Bronchial epithelial cell (primary cell): Measurements from ENCODE around the gene SETD1B. TPM values are rescaled to one million over a fixed set of nuclear protein-coding genes. Genes with fewer than 3 reads are reported as not detected.

Experiments
- DNase-seq: peaks from one replicate; pipeline ENCODE4 v3.0.0-alpha.2; 2010; ENCODE audit warnings: low read depth
- FAIRE-seq: peaks from 2 replicates; lab custom pipeline; 2011; peaks lifted over from hg19 to GRCh38; lab: Jason Lieb, UNC
- H3K27me3 ChIP-seq: 2 replicates; pipeline ENCODE4 v1.5.1; 2011; ENCODE audit warnings: low read length; ENCODE audit not compliant: control insufficient read depth, insufficient read depth
- H3K36me3 ChIP-seq: 2 replicates; pipeline ENCODE4 v1.5.1; 2011; ENCODE audit warnings: low read length; ENCODE audit not compliant: control insufficient read depth, insufficient read depth
- H3K4me3 ChIP-seq: 2 replicates; pipeline ENCODE4 v1.5.1; 2011; ENCODE audit warnings: mild to moderate bottlenecking, low read depth, low read length, control low read depth
- total RNA-seq: library from RNA; depleted of rRNA; stranded (reverse); fragments of >200 nt; gene quantifications from 2 replicates; pipeline ENCODE4 v1.2.1, GENCODE V29; 2014
- TF ChIP-seq, protein P1 (sequence below): IDR thresholded peaks from 2 replicates; pipeline ENCODE4 v1.5.1; 2011; ENCODE audit warnings: mild to moderate bottlenecking, moderate library complexity, low read length, control low read depth, inconsistent platforms; ENCODE audit not compliant: insufficient read depth, severe bottlenecking

SETD1B gene
- total RNA-seq, 1 donor from 2014 or later, result 1.8 TPM

DNA sequence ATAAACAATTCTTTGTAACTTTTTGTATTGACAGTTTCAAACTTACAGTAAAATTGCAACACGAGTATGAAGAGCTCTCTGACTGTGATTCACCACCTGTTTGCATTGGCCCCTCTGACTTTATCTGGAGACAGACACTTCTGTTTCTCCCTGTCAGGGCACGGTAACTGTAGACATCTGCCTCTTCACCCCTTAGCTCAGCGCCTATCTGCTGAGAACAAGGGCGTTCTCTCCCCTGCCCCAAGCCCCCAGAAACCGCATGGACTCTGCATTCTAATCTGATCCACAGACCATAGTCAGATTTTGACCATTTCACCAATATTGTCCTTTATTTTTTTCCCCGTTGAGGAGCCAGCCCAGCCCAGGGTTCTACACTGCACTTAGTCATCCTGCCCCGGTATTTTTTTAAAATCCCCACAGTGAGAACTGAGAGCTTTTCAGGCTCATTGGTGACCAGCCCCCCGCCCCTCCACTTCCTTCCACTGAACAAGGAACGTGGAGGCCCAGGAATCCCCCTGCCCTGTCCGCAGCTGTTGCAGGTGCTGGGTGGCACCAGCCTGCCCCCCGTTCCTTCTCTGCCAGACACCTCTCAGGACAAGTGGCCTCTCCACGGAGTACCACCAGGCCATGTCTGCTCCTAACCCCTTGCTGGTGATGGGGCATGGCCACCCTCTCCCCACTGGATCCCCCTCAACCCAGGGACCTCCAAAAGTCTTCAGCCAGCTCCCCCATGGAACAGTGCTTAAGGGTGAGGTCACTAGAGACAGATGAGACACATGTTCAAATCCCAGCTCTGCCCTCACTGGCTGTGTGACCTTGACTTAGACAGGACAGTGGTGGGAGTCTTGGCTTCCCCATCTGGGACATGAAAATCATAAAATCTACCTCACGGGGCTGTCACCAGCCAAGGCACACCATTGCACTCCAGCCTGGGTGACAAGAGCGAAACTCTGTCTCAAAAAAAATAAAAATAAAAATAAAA, 21.5 kb upstream of the SETD1B start:
- DNase-seq, result peak; percentile 73
- peaks cover 4% of the 10 kb centered on the region for H3K36me3 ChIP-seq

DNA sequence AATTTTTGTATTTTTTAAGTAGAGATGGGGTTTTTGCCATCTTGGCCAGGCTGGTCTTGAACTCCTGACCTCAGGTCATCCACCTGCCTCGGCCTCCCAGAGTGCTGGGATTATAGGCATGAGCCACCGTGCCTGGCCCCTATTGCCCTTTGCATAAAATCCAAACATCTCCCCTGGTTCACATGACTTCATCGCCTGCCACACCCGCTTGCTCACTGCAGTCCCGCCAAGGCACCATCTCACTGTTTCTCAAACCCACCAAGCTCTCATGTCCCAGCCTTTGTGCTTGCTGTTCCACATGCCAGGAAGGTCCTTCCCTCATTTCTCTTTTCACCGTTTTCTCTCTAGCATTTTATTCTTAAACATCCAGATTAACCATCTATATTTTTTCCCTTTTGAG, 20.0 kb upstream of the SETD1B start:
- H3K36me3 ChIP-seq, result peaks cover 4% of the 10 kb centered on the region
- FAIRE-seq (no peak), DNase-seq (peak; percentile 71)
- TF ChIP-seq, protein P1, sequence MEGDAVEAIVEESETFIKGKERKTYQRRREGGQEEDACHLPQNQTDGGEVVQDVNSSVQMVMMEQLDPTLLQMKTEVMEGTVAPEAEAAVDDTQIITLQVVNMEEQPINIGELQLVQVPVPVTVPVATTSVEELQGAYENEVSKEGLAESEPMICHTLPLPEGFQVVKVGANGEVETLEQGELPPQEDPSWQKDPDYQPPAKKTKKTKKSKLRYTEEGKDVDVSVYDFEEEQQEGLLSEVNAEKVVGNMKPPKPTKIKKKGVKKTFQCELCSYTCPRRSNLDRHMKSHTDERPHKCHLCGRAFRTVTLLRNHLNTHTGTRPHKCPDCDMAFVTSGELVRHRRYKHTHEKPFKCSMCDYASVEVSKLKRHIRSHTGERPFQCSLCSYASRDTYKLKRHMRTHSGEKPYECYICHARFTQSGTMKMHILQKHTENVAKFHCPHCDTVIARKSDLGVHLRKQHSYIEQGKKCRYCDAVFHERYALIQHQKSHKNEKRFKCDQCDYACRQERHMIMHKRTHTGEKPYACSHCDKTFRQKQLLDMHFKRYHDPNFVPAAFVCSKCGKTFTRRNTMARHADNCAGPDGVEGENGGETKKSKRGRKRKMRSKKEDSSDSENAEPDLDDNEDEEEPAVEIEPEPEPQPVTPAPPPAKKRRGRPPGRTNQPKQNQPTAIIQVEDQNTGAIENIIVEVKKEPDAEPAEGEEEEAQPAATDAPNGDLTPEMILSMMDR, result no peak
- no peaks in the 10 kb centered on the region for H3K27me3 ChIP-seq
- no peak overlapping the region for H3K4me3 ChIP-seq

More for the DNA sequence above, 21.5 kb upstream of the SETD1B start:
- no peak for FAIRE-seq
- Histone ChIP-seq H3K4me3 (no peak overlapping the region), H3K27me3 (no peaks in the 10 kb centered on the region)
- TF ChIP-seq, protein P1, result no peak

DNA sequence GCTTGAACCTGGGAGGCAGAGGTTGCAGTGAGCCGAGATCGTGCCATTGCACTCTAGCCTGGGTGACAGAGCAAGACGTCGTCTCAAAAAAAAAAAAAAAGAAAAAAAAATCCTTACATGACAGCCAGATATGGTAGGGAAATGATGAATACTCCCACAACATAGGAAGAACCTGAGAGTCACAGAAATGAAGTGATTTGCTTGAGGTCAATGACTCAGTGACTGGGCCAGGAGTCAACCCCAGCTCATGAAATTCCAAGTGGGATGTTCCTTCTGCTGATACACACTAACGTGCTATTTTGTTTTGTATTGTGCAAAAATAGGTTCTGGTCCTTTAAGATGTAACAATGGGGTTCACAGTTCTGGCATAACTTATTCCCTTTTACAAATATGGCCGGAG, 19.3 kb upstream of the SETD1B start:
- DNase-seq, result peak; percentile 97
- Histone ChIP-seq H3K4me3 (no peak overlapping the region), H3K27me3 (no peaks in the 10 kb centered on the region), H3K36me3 (peaks cover 5% of the 10 kb centered on the region)
- peak; percentile 84 for FAIRE-seq
- TF ChIP-seq, protein P1, result no peak

DNA sequence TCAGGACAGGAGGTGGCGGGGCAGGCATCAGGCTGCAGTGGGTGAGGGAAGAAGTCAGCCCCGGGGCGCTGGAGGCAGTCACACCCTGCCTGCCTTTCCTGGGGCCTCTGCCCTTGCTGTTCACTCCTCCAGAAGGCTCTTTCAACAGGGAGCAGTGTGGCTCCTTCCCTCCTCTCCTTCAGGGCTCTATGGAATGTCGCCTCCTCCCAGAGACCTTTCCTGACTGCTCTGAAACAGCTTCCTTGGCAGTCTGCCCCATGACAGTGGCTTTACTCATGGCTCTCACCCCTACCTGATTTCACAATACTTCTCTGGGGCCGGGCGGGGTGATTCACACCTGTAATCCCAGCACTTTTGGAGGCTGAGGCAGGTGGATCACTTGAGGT, 17.4 kb upstream of the SETD1B start:
- TF ChIP-seq, protein P1, result peak; percentile 37
- FAIRE-seq (no peak), DNase-seq (peak; percentile 98)
- H3K27me3 ChIP-seq, result no peaks in the 10 kb centered on the region
- no peak overlapping the region for H3K4me3 ChIP-seq
- peaks cover 2% of the 10 kb centered on the region for H3K36me3 ChIP-seq

DNA sequence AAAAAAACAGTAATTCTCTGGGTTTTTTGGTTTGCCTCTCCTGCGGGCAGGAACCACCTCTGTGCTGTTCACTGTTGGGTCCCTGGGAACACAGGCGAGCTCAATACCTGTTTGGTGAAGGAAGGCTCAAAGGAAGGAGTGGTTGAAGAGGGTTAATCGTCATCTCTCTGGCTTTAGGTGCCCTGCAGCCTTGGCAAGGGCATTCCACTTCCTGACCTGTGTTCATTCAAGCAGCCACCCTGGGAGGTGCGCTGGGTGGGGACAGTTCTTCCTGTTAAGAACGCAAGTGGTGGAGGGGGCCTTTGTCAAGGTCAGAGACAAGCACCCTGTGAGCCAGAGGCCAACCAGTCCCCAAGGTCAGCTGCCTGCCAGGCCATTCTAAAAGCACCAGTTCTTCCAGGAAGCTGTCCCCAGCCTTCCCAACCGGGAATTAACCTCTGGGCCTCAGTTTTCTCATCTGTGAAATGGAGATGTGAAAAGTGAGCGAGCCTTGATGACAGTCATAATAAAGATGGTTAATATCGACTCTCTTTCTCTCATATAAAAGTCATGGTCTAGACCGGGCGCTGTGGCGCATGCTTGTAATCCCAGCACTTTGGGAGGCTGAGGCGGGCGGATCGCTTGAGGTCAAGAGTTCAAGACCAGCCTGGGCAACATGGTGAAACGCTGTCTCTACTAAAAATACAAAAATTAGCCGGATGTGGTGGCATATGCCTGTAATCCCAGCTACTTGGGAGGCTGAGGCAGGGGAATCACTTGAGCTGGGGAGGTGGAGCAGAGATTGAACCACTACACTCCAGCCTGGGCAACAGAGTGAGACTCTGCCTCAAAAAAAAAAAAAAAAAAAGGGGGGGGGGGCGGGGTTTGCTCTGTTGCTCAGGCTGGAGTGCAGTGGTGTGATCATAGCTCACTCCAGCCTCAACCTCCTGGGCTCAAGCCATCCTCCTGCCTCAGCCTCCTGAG, 16.5 kb upstream of the SETD1B start:
- Histone ChIP-seq H3K27me3 (no peaks in the 10 kb centered on the region), H3K36me3 (peaks cover 2% of the 10 kb centered on the region), H3K4me3 (no peak overlapping the region)
- FAIRE-seq (no peak), DNase-seq (no peak)
- TF ChIP-seq, protein P1, result no peak
